ENCODE data around the gene LSR.
"Not testable (repeated sequence)": the region's sequence is repeated elsewhere in the genome, so short reads cannot be mapped to it uniquely, and the experiment has no call there.

GRCh38 chr19:35220973-35221590 is 27.7 kb upstream of the LSR start:
- TF ChIP-seq CTCF (IDR thresholded peaks at IDR 0.05); EZH2 (IDR thresholded peaks at IDR 0.05; ENCODE audit: borderline replicate concordance, insufficient read depth, low read depth, low read length, poor library complexity, severe bottlenecking): not testable (repeated sequence)
